Measurements from ENCODE around the gene SRSF6. TPM values are rescaled to one million over a fixed set of nuclear protein-coding genes. Genes with fewer than 3 reads are reported as not detected.

SRSF6 gene
- total and polyA plus RNA-seq, 2 of the 4 experiments (the other 2 are of a cell fraction) = 72.4 to 134 TPM

Small RNA genes within 50 kb of the gene (microRNA-seq; reads per million reads assigned to microRNA genes)
- not detected for gene RF00019 (ENCODE audit: insufficient read depth, insufficient read length)
- not detected for gene RNU6-1251P (ENCODE audit: insufficient read depth, insufficient read length)

Small RNA genes within 50 kb of the gene (small RNA-seq; reads per million reads assigned to genes)
- gene RF00019 (0 reads per million in 5 experiments), gene RNU6-1251P (0.35 to 122 (median 0.81) reads per million in 5 experiments)

Other genes with a start within 250 kb of the SRSF6 start
- gene L3MBTL1, start 49.8 kb downstream of the SRSF6 start, total RNA-seq (2012; rRNA removed) = 1.7 and 2.2 TPM in 2 replicates
- gene L3MBTL1, start 49.8 kb downstream of the SRSF6 start, polyA plus RNA-seq (2012; rRNA removed) = 4.3 and 4.5 TPM in 2 replicates
- under 0.01 TPM in 1 of 2 replicates, not detected in the other for gene SGK2, start 101.1 kb downstream of the SRSF6 start, total RNA-seq (2012; rRNA removed)
- 0.10 TPM in 1 of 2 replicates, not detected in the other for gene SGK2, start 101.1 kb downstream of the SRSF6 start, polyA plus RNA-seq (2012; rRNA removed)
- 55.6 and 60.8 TPM in 2 replicates for gene IFT52, start 133.0 kb downstream of the SRSF6 start, total RNA-seq (2012; rRNA removed)
- 29.7 and 31.2 TPM in 2 replicates for gene IFT52, start 133.0 kb downstream of the SRSF6 start, polyA plus RNA-seq (2012; rRNA removed)
- 21.7 and 23.1 TPM in 2 replicates for gene MYBL2, start 209.2 kb downstream of the SRSF6 start, total RNA-seq (2012; rRNA removed)
- gene MYBL2, start 209.2 kb downstream of the SRSF6 start, polyA plus RNA-seq (2012; rRNA removed) = 12.4 and 13.2 TPM in 2 replicates